Calu3 (cell line): ENCODE results near the gene SLC12A8. TPM values are rescaled to one million over a fixed set of nuclear protein-coding genes. Genes with fewer than 3 reads are reported as not detected.

Source experiments
- BruUV-seq: library from RNA; stranded (reverse); fragments of 400-500 nt; replicated peaks from 2 replicates; lab custom pipeline; 2021; lab: Mats Ljungman, UMichigan
- CTCF ChIA-PET: fragments of 300-600 bp; sonication (Branson Sonifier 250); formaldehyde crosslinking; loops from one replicate; lab custom pipeline; 2022; ENCODE audit warnings: antibody characterized with exemption; lab: Charles Lee
- DNase-seq: peaks from one replicate; pipeline ENCODE4 v3.0.0; 2022
- H3K27ac Mint-ChIP-seq: one replicate; pipeline ENCODE4 v1.8.0; 2022; ENCODE audit warnings: mixed read lengths; ENCODE audit not compliant: unreplicated experiment
- H3K27me3 Mint-ChIP-seq: one replicate; pipeline ENCODE4 v1.8.0; 2022; ENCODE audit warnings: mixed read lengths; ENCODE audit not compliant: unreplicated experiment
- H3K36me3 Mint-ChIP-seq: one replicate; pipeline ENCODE4 v1.8.0; 2022; ENCODE audit warnings: mild to moderate bottlenecking, moderate library complexity, mixed read lengths; ENCODE audit not compliant: insufficient read depth, unreplicated experiment
- H3K4me1 Mint-ChIP-seq: one replicate; pipeline ENCODE4 v1.8.0; 2022; ENCODE audit warnings: mild to moderate bottlenecking, low read depth, mixed read lengths; ENCODE audit not compliant: unreplicated experiment
- H3K4me3 Mint-ChIP-seq: one replicate; pipeline ENCODE4 v1.8.0; 2022; ENCODE audit warnings: mild to moderate bottlenecking, low read depth, moderate library complexity, mixed read lengths; ENCODE audit not compliant: unreplicated experiment
- H3K9me3 Mint-ChIP-seq: one replicate; pipeline ENCODE4 v1.8.0; 2022; ENCODE audit warnings: low read depth, mixed read lengths; ENCODE audit not compliant: unreplicated experiment
- CTCF ChIP-seq: fragments of 200-600 bp; IDR thresholded peaks from one replicate; pipeline ENCODE4 v1.8.0; 2022; ENCODE audit warnings: antibody characterized with exemption; ENCODE audit not compliant: unreplicated experiment
- intact Hi-C: fragments of 100-400 bp; cut with micrococcal nuclease; formaldehyde crosslinking; loops from one replicate; pipeline ENCODE4 v1.10.0; 2022; ENCODE audit not compliant: unreplicated experiment
- total RNA-seq: library from RNA; stranded (reverse); gene quantifications from 2 replicates; pipeline ENCODE4 v1.2.3, GENCODE V29; 2022

SLC12A8 gene
- total RNA-seq, 1 experiment from 2014 or later = 16.8 TPM

GRCh38 chr3:125126323-125126722 lies 86.2 kb downstream of the SLC12A8 start:
- H3K36me3 Mint-ChIP-seq = no peaks in the 10 kb centered on the region
- no peaks in the 10 kb centered on the region for H3K9me3 Mint-ChIP-seq
- no TSS peak for BruUV-seq
- CTCF ChIA-PET = no interaction called here
- no peaks in the 10 kb centered on the region for H3K27me3 Mint-ChIP-seq
- DNase-seq = no peak
- no peak for TF ChIP-seq CTCF
- H3K4me3 Mint-ChIP-seq = no peak overlapping the region
- intact Hi-C loops = no loop called here
- no peak overlapping the region for H3K27ac Mint-ChIP-seq
- peaks cover 10% of the 10 kb centered on the region for H3K4me1 Mint-ChIP-seq

GRCh38 chr3:125125821-125126245 lies 86.7 kb downstream of the SLC12A8 start:
- Mint-ChIP-seq H3K27me3 (no peaks in the 10 kb centered on the region), H3K4me1 (peaks cover 10% of the 10 kb centered on the region), H3K27ac (no peak overlapping the region), H3K4me3 (no peak overlapping the region), H3K9me3 (no peaks in the 10 kb centered on the region), H3K36me3 (no peaks in the 10 kb centered on the region)
- CTCF ChIA-PET = no interaction called here
- intact Hi-C loops = no loop called here
- TF ChIP-seq CTCF = no peak
- BruUV-seq = no TSS peak
- DNase-seq = no peak

- CTCF ChIA-PET = no interaction called here
- intact Hi-C loops = no loop called here
Observed at GRCh38 chr3:125123451-125124305, 88.9 kb downstream of the SLC12A8 start.

GRCh38 chr3:125121246-125122010 lies 91.1 kb downstream of the SLC12A8 start:
- H3K36me3 Mint-ChIP-seq = no peaks in the 10 kb centered on the region
- no TSS peak for BruUV-seq
- no peaks in the 10 kb centered on the region for H3K27me3 Mint-ChIP-seq
- CTCF ChIA-PET = no interaction called here
- no peak overlapping the region for H3K27ac Mint-ChIP-seq
- H3K4me3 Mint-ChIP-seq = no peak overlapping the region
- peaks cover 5% of the 10 kb centered on the region for H3K4me1 Mint-ChIP-seq
- no peak for DNase-seq
- intact Hi-C loops = no loop called here
- H3K9me3 Mint-ChIP-seq = no peaks in the 10 kb centered on the region
- no peak for TF ChIP-seq CTCF

More at GRCh38 chr3:125123451-125124305, 88.9 kb downstream of the SLC12A8 start:
- no peak for TF ChIP-seq CTCF
- BruUV-seq = no TSS peak
- no peaks in the 10 kb centered on the region for H3K27me3 Mint-ChIP-seq
- no peaks in the 10 kb centered on the region for H3K36me3 Mint-ChIP-seq
- no peak overlapping the region for H3K4me3 Mint-ChIP-seq
- peaks cover 4% of the 10 kb centered on the region for H3K4me1 Mint-ChIP-seq
- no peak for DNase-seq
- no peaks in the 10 kb centered on the region for H3K9me3 Mint-ChIP-seq
- no peak overlapping the region for H3K27ac Mint-ChIP-seq
